ENCODE data around the gene MELK.

The MELK gene

DNA sequence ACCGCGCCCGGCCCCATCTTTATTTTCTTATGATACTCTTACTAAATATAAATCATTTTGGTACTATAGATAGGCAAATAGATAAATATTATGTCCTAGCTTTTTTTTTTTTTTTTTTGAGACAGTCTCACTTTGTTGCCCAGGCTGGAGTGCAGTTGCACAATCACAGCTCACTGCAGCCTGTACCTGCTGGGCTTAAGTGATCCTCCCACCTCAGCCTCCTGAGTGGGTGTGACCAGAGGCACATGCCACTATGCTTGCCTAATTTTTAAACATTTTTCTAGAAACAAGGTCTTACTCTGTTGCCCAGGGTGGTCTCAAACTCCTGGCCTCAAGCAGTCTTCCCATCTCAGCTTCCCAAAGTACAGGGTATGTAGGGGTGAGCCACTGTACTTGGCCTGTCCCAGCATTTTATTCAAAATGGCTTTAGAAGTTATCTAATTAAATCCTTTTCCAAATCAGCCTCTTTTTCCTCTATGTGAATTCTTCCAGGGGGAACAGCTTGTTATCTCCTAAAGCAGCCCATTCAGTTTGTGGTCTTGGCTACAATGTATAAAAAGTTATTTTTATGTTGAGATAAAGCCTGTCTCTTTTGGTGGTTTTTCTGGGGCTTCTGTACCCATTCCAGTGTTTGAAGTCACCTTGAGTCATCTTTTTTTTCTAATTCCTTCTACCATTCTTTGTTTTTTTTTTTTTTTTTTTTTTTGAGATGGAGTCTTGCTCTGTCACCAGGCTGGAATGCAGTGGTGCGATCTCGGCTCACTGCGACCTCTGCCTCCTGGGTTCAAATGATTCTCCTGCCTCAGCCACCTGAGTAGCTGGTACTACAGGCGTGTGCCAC is 12.1 kb downstream of the MELK start:
- DNase-seq: no peak

- DNase-seq: no peak
Observed at GRCh38 chr9:36590231-36590630, 17.5 kb downstream of the MELK start.

DNA sequence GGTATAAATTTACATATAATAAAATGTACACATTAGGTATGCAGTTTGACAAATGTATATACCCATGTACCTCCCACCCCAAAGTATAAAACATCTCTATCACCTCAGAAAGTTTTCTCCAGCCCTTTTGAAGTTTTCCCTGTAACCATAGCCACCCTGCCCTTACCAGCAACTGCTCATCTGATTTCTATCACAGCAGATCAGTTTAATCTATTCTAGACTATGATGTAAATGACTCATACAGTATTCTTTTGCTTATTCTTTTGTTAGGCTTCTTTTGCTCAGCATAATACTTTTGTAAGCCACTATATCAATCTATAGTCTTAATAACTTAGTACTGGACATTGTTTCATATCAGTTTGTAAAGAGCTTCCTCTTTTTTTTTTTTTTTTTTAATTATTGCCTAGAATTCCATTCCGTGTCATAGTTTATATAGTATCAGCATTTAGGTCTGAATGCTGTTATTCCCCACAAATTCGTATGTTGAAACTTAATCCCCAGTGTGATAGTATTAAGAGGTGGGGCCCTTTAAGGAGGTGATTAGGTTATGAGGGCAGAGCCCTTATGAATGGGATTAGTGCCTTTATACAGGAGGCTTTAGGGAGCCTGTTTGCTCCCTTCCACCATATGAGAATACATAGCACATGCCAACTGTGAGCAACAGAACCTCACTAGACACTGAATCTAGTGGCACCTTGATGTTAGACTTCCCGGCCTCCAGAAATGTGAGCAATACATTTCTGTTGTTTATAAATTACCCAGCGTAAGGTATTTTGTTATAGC is 20.3 kb downstream of the MELK start:
- DNase-seq: no peak

DNA sequence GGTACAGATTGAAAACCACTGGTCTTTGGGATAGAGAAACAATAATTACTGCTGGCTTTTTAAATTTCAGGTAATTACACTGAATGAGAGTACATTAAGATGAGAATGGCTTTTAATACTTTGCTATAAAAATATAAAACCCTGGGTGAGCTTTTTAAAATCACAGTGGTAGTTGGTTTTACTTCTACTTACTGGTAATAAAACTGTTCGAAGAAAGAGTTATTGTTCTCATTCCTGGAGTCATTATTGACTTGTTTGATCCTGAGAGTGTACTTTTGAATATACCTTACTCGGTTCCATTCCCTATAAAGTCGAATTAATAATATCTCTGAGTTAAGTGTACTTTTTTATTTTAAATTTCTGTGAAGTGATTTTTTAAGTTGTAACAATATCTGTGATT is 21.5 kb downstream of the MELK start:
- DNase-seq: no peak

DNA sequence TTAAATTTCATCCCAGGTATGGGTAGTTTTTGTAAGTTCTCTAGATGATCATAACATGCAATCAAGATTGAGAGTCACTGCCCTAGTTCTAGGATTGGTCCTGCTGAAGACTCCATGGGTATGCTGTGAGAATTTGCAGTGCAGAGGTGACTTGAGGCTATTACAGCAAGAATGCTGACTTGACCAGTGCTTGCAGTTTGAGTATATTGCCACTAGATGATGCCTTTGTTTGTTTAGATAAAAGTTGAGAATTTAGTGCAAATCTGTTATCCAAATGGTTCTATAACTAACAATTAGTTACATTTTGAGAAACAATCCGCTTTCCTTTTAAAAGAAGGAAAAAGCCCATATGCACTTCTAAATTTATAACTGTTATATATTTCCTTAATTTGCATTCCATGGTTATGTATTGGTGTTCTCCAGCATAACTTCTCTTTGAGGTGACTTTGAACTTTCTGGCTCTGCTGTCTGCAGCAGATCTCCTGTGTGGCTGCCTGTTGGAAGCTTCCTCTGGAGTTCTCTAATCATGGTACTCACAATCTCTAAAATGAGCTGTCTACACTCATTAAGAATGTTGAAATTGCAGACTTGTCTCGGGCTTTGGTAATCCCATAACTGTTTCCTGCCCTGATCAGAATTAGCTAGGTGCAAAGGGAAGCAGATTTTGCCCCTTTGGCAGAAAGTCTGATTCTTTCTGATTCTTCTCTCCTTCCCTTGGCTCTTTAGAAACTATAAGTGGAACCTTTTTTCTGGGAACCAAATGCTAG is 24.9 kb downstream of the MELK start:
- DNase-seq: no peak

GRCh38 chr9:36598273-36598672 is 25.6 kb downstream of the MELK start:
- DNase-seq: no peak

GRCh38 chr9:36603006-36603405 is 30.3 kb downstream of the MELK start:
- DNase-seq: peak; percentile 7

DNA sequence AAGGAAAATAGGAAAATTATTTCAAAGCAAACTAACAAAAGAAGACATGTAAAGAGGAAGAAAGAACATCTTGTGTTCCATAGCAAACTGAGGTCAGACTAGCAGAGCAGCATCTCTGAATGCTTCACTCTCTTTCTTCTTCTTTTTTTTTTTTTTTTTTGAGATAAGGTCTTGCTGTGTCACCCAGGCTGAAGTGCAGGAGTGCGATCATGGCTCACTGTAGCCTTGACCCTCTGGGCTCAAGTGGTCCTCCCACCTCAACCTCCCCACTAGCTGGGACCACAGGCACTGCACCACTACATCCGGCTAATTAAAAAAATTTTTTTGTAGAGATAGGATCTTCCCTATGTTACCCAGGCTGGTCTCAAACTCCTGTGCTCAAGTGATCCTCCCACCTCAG is 36.6 kb downstream of the MELK start:
- no peak for DNase-seq

DNA sequence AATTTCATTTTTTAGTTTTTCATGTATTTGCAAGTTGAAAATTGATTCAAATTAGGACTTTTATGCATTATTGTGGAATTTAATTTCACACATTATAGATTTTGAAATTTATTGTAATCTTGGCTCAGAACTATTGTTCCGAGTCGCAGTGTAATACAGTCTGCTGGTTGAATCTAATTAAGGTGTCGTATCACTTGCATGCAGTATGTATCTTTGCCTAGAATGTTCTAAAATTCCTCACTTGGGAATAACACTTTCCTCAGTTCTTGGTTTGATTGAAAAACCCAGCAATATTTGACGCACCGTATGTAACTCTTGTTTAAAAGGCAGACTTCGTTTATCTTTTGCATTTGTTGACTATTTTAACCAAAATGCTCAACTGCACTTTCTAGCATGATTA is 49.4 kb downstream of the MELK start:
- DNase-seq: no peak

DNA sequence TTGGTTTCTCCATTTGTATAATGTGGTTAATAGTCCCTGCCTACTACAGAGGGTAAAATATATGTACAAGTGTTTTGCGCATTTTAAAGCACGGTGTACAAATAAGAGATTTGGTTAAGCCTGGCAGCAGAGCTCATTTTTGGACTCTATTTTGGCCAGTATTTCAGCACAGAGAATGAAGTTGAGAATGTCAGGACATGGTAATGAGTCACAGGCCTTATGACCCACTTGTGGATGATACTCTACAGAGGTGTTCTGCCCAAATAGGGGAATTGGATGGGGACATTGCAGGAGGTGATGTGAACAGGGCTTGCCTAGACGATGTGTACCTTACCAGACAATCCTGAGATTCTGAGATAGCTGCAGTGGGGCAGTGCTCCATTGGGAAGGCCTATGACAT is 50.6 kb downstream of the MELK start:
- no peak for DNase-seq

- DNase-seq: no peak
Observed at GRCh38 chr9:36625006-36625615, 52.4 kb downstream of the MELK start.

GRCh38 chr9:36632892-36633291 is 60.2 kb downstream of the MELK start:
- DNase-seq: peak; percentile 29

DNA sequence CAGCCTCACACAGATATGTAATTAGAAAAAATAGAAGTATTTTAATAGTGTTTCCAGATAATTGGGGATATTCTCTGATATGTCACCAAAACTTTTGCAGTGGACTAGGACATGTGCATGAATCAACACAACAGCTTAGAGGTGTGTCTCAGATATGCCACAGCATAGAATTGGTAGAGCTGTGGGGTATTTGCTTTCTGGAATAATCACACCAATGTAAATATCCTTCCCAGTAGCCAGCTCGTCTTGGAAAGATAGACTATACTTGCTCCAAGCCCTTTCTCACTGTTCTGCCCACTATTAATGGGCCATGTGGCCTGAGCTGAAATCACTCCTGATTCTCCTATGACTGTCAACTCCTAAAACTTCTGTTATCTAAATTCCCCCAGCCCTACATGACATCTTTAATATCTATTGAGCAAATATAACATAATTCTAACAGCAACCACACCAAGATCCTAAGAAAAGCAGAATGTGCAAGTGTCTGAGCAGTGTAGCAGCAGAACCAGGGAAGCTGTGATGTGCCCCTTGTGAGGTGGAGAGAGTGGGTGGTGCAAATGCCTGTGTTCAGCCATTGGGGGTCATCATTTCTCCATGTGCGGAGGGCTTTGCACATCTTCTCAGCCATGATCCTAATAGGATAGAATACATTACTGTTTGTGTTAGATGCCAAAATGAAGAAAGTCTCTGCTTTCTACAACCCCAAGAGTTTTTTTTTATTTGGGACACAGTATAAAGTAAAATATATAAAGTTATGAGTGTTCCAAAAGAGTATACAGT is 65.0 kb downstream of the MELK start:
- no peak for DNase-seq

GRCh38 chr9:36640771-36641381 is 68.2 kb downstream of the MELK start:
- no peak for DNase-seq

GRCh38 chr9:36642817-36643216 is 70.1 kb downstream of the MELK start:
- no peak for DNase-seq

DNA sequence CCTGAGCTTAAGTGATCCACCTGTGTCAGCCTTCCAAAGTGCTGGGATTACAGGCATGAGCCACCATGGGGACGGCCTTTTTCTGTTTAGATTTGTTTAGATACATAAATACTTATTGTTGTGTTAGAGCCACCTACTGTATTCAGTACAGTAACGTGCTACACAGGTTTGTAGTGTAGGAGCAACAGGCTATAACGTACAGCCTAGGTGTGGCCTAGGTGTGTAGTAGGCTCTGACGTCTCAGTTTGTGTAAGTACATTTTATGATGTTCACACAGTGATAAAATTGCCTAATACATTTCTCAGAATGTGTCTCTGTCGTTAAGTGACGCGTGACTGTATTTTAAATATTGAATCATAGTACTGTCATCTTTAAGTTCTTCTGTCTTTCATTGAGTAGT is 84.1 kb downstream of the MELK start:
- no peak for DNase-seq

DNA sequence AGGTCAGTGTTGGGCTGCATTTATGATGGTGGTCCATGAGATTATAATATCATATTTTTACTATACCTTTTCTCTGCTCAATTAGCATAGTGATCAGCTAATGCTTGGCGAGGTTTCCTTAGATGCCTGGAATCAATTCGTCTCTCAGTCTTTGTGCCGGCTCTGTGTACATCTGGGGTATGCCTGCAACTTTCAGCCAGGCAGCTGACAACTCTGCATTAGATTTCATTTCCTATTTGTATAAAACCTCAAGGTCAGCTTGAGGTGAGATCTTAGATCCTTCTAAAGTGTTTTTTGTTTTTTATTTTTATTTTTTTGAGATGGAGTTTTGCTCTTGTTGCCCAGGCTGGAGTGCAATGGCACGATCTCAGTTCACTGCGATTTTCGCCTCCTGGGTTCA is 86.8 kb downstream of the MELK start:
- DNase-seq: no peak

GRCh38 chr9:36664806-36665205 is 92.1 kb downstream of the MELK start:
- no peak for DNase-seq

DNA sequence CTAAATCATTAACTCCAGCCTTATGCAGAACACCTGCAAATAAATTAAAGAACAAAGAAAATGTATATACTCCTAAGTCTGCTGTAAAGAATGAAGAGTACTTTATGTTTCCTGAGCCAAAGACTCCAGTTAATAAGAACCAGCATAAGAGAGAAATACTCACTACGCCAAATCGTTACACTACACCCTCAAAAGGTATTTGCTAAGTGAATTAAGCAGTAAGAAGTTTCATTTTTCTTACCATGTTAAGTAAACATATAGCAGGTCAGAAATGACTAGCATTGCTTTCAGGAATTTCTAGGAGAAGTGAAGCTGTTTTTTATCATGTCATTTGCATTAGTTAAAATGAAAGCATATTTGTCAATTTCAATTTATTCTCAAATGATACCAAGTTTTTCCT is 92.7 kb downstream of the MELK start:
- DNase-seq: no peak

GRCh38 chr9:36665921-36666431 is 93.3 kb downstream of the MELK start:
- DNase-seq: no peak

- DNase-seq: no peak
Observed at GRCh38 chr9:36671561-36671960, 98.9 kb downstream of the MELK start.

DNA sequence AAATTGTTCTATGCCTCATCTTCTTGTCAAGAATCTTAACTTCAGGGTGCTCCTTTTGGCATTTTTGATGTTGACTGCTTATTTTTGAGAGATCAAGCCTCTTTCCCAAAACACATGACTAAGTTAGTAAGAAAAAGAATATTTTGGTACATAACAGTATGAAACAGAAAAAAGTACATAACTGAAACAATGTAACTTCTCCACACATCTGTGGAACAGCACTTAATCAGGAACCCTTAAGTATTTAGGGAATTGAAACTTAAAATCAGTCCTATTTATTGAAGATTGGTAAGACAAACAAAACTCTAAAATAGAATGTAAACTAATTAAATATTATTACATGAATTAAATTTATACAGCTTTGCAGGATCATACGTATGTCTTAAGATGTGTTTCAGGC is 103.4 kb downstream of the MELK start:
- no peak for DNase-seq
